B cell (primary cell): Measurements from ENCODE around the gene PLEKHN1. TPM values are rescaled to one million over a fixed set of nuclear protein-coding genes. Genes with fewer than 3 reads are reported as not detected.
"Not testable (repeated sequence)": the region's sequence is repeated elsewhere in the genome, so short reads cannot be mapped to it uniquely, and the experiment has no call there.

Source experiments
- ATAC-seq: fragments of 200-7000 bp; cut with Tn5 transposase; one replicate; pipeline ENCODE4 v1.10.0; 2021; ENCODE audit warnings: low read depth, mild to moderate bottlenecking, moderate number of reproducible peaks, moderate library complexity
- CTCF ChIA-PET: fragments of 350-600 bp; sonication (Branson Sonifier 250); formaldehyde crosslinking; loops from one replicate; lab custom pipeline; 2021; ENCODE audit warnings: antibody characterized with exemption, inconsistent platforms; lab: Charles Lee
- POLR2A ChIA-PET: fragments of 350-600 bp; sonication (Branson Sonifier 250); formaldehyde crosslinking; loops from one replicate; lab custom pipeline; 2021; ENCODE audit warnings: antibody characterized with exemption; lab: Charles Lee
- DNase-seq: peaks from one replicate; pipeline ENCODE4 v3.0.0; 2013
- H2AFZ ChIP-seq: 2 replicates; pipeline ENCODE4 v1.6.1; 2012; ENCODE audit warnings: mild to moderate bottlenecking, low read depth, low read length; ENCODE audit not compliant: insufficient read depth, poor library complexity, severe bottlenecking
- H3K27ac ChIP-seq, 2 donors: 1 replicate in 1 of 2; 2 replicates in 1 of 2; pipeline ENCODE4 v1.5.1; 2012 to 2013; ENCODE audit warnings: low read length in 2 of 2, mild to moderate bottlenecking in 2 of 2, moderate library complexity in 1 of 2
- H3K27me3 ChIP-seq, 4 experiments: fragments of 200-600 bp in 1 of 4; sonication (generic) in 1 of 4; replicated peaks in 1 of 4; 1 replicate in 2 of 4; 2 replicates in 2 of 4; pipeline versions ENCODE4 v1.6.1 to v1.7.0; 2013 to 2016; ENCODE audit warnings: low read length in 3 of 4, mild to moderate bottlenecking in 2 of 4, mixed read lengths in 1 of 4, moderate library complexity in 1 of 4; ENCODE audit not compliant: insufficient read depth in 4 of 4, control insufficient read depth in 3 of 4; ENCODE audit errors: control extremely low read depth in 1 of 4
- H3K36me3 ChIP-seq, 2 experiments: replicated peaks in 1 of 2; 1 replicate in 1 of 2; 2 replicates in 1 of 2; pipeline versions ENCODE4 v1.6.1 to v1.7.1; 2013; ENCODE audit warnings: low read length in 1 of 2; ENCODE audit not compliant: insufficient read depth in 2 of 2, control insufficient read depth in 1 of 2; ENCODE audit errors: control extremely low read depth in 1 of 2, extremely low read depth in 1 of 2
- H3K4me1 ChIP-seq, 2 donors: fragments of 200-600 bp in 1 of 2; sonication (generic) in 1 of 2; 1 replicate in 1 of 2; 2 replicates in 1 of 2; pipeline versions ENCODE4 v1.5.1 to v1.6.1; 2013 to 2017; ENCODE audit warnings: low read length in 2 of 2; ENCODE audit not compliant: control insufficient read depth in 2 of 2, insufficient read depth in 2 of 2
- H3K4me2 ChIP-seq: replicated peaks from 2 replicates; pipeline ENCODE3; 2012; ENCODE audit warnings: mild to moderate bottlenecking, low read depth, low read length; ENCODE audit not compliant: poor library complexity, severe bottlenecking
- H3K4me3 ChIP-seq, 5 experiments: fragments of 200-600 bp in 1 of 5; sonication (generic) in 1 of 5; 1 replicate in 3 of 5; 2 replicates in 2 of 5; pipeline versions ENCODE4 v1.5.1 to v1.7.0; 2011 to 2016; ENCODE audit warnings: low read length in 4 of 5, mild to moderate bottlenecking in 4 of 5, low read depth in 2 of 5, control low read depth in 1 of 5, moderate library complexity in 1 of 5; ENCODE audit not compliant: insufficient read depth in 1 of 5; ENCODE audit errors: control extremely low read depth in 1 of 5, extremely low read depth in 1 of 5
- H3K79me2 ChIP-seq: fragments of 200-600 bp; sonication (generic); one replicate; pipeline ENCODE4 v1.6.0; 2016; ENCODE audit warnings: low read length; ENCODE audit not compliant: control insufficient read depth, insufficient read depth
- H3K9ac ChIP-seq: fragments of 200-600 bp; sonication (generic); 2 replicates; pipeline ENCODE4 v1.6.1; 2017; ENCODE audit warnings: mild to moderate bottlenecking, low read length, moderate library complexity
- H3K9me3 ChIP-seq, 3 donors: one replicate each; pipeline versions ENCODE4 v1.6.1 to v1.7.1; 2013; ENCODE audit warnings: low read length in 2 of 3; ENCODE audit not compliant: control insufficient read depth in 2 of 3, insufficient read depth in 1 of 3; ENCODE audit errors: control extremely low read depth in 1 of 3
- H4K20me1 ChIP-seq: 2 replicates; pipeline ENCODE4 v1.6.0; 2012; ENCODE audit warnings: mild to moderate bottlenecking, low read length; ENCODE audit not compliant: insufficient read depth, control insufficient read depth, poor library complexity, severe bottlenecking
- H3K27ac Mint-ChIP-seq: one replicate; pipeline ENCODE4 v1.8.0; 2021; ENCODE audit warnings: mixed read lengths
- H3K27me3 Mint-ChIP-seq: one replicate; pipeline ENCODE4 v1.8.0; 2021; ENCODE audit warnings: mixed read lengths
- H3K4me1 Mint-ChIP-seq: one replicate; pipeline ENCODE4 v1.8.0; 2021; ENCODE audit warnings: mixed read lengths
- H3K4me3 Mint-ChIP-seq: one replicate; pipeline ENCODE4 v1.8.0; 2021; ENCODE audit warnings: mixed read lengths
- H3K9me3 Mint-ChIP-seq: one replicate; pipeline ENCODE4 v1.8.0; 2022; ENCODE audit warnings: mixed read lengths; ENCODE audit not compliant: insufficient read depth
- CTCF ChIP-seq: fragments of 200-600 bp; IDR thresholded peaks from one replicate; pipeline ENCODE4 v1.8.0; 2022; ENCODE audit warnings: antibody characterized with exemption, mild to moderate bottlenecking
- EZH2 ChIP-seq: IDR thresholded peaks from 2 replicates; pipeline ENCODE4 v1.6.1; 2012; ENCODE audit warnings: borderline replicate concordance, low read depth, mild to moderate bottlenecking, moderate library complexity, low read length; ENCODE audit not compliant: insufficient read depth, poor library complexity, severe bottlenecking
- WGBS: methylation state at CpG from one replicate; pipeline ENCODE4 v1.1.5; 2013; ENCODE audit warnings: missing lambda C conversion rate; ENCODE audit not compliant: insufficient coverage; 5-methylcytosine and 5-hydroxymethylcytosine counted together
- intact Hi-C: fragments of 100-400 bp; cut with micrococcal nuclease; formaldehyde crosslinking; loops from one replicate; pipeline ENCODE4 v1.10.0; 2022
- polyA plus RNA-seq: library from polyadenylated mRNA; depleted of rRNA; stranded (reverse); fragments of >200 nt; gene quantifications from 2 replicates; pipeline ENCODE4 v1.2.3, GENCODE V29; 2012
- total RNA-seq, 2 donors: library from RNA; stranded (reverse); fragments of 120-200 nt in 1 of 2; gene quantifications; 1 replicate in 1 of 2; 2 replicates in 1 of 2; pipeline versions ENCODE4 v1.2.3 to v1.2.4, GENCODE V29; 2013 to 2022

Gene PLEKHN1
- total and polyA plus RNA-seq, 2 donors (not counting 1 experiment from before 2014, with no cell fraction given), result 0.36 to 1.1 TPM

GRCh38 chr1:1005774-1006304 lies 39.6 kb downstream of the PLEKHN1 start:
- Mint-ChIP-seq H3K4me1 (peaks cover 19% of the 10 kb centered on the region), H3K9me3 (no peaks in the 10 kb centered on the region), H3K4me3 (no peak overlapping the region), H3K27ac (no peak overlapping the region), H3K27me3 (peaks cover 28% of the 10 kb centered on the region)
- no peak overlapping the region for H3K4me3 ChIP-seq
- H4K20me1 ChIP-seq, result no peaks in the 10 kb centered on the region
- no peak overlapping the region for H3K9ac ChIP-seq
- 83% methylated on average over 23 of the region's 23 CpGs for WGBS
- peaks cover 0 to 17% (median 0%) of the 10 kb centered on the region in 3 donors for H3K9me3 ChIP-seq
- TF ChIP-seq CTCF (no peak), EZH2 (no peak)
- peaks cover 0 to 57% (median 35%) of the 10 kb centered on the region in 4 experiments for H3K27me3 ChIP-seq
- no peaks in the 10 kb centered on the region for H3K79me2 ChIP-seq
- peaks cover 19 to 30% of the 10 kb centered on the region in 2 donors for H3K4me1 ChIP-seq
- no peak overlapping the region for H3K27ac ChIP-seq
- no peaks in the 10 kb centered on the region for H3K36me3 ChIP-seq
- ATAC-seq, result no peak
- H2AFZ ChIP-seq, result no peak overlapping the region
- no peak overlapping the region for H3K4me2 ChIP-seq
- intact Hi-C loops, result no loop called here
- DNase-seq, result no peak
- POLR2A ChIA-PET, result no interaction called here
- CTCF ChIA-PET, result interaction anchor here (1.0 to 1.4 kb wide), 2 partner anchors 9 to 21 kb away, joined by 3 to 4 read pairs; no protein-coding TSS in a partner anchor

- TF ChIP-seq CTCF (no peak), EZH2 (no peak)
- Mint-ChIP-seq H3K27me3 (peaks cover 28% of the 10 kb centered on the region), H3K9me3 (no peaks in the 10 kb centered on the region), H3K27ac (no peak overlapping the region), H3K4me1 (peaks cover 15% of the 10 kb centered on the region), H3K4me3 (no peak overlapping the region)
- H3K4me3 ChIP-seq, result no peak overlapping the region
- H3K4me1 ChIP-seq, result peaks cover 12 to 23% of the 10 kb centered on the region in 2 donors
- peak; percentile 26 for DNase-seq
- no peak for ATAC-seq
- peaks cover 0 to 13% (median 0%) of the 10 kb centered on the region in 3 donors for H3K9me3 ChIP-seq
- WGBS, result 92% methylated on average over 37 of the region's 37 CpGs
- no peak overlapping the region for H3K27ac ChIP-seq
- H4K20me1 ChIP-seq, result no peaks in the 10 kb centered on the region
- H3K79me2 ChIP-seq, result no peaks in the 10 kb centered on the region
- ChIA-PET POLR2A (no interaction called here), CTCF (interaction anchor here (1.0 to 1.4 kb wide), 2 partner anchors 9 to 22 kb away, joined by 3 to 4 read pairs; no protein-coding TSS in a partner anchor)
- peaks cover 0 to 50% (median 32%) of the 10 kb centered on the region in 4 experiments for H3K27me3 ChIP-seq
- H3K9ac ChIP-seq, result no peak overlapping the region
- no peak overlapping the region for H3K4me2 ChIP-seq
- no peak overlapping the region for H2AFZ ChIP-seq
- no peaks in the 10 kb centered on the region for H3K36me3 ChIP-seq
- intact Hi-C loops, result no loop called here
Observed at GRCh38 chr1:1006305-1007159, 40.2 kb downstream of the PLEKHN1 start.

- intact Hi-C loops, result loop anchor here (5.0 to 10.0 kb wide), 2 partner anchors 55 to 297 kb away; partner anchors contain the start of genes ACAP3 and PUSL1
- H3K4me1 ChIP-seq, result peaks cover 20 to 22% of the 10 kb centered on the region in 2 donors
- H3K4me3 ChIP-seq, H3K36me3 ChIP-seq, H3K27ac Mint-ChIP-seq, CTCF ChIA-PET, H2AFZ ChIP-seq, ATAC-seq, DNase-seq, H3K9ac ChIP-seq, H3K27ac ChIP-seq, H3K4me3 Mint-ChIP-seq, POLR2A ChIA-PET, H3K4me2 ChIP-seq, H3K9me3 ChIP-seq, H4K20me1 ChIP-seq, H3K9me3 Mint-ChIP-seq: not testable (repeated sequence)
- H3K79me2 ChIP-seq, result peaks cover 17% of the 10 kb centered on the region
- H3K27me3 ChIP-seq, result peaks cover 0 to 19% (median 7%) of the 10 kb centered on the region in 4 experiments
- Mint-ChIP-seq H3K27me3 (peaks cover 14% of the 10 kb centered on the region), H3K4me1 (peaks cover 29% of the 10 kb centered on the region)
- WGBS, result no CpG with 5 or more reads among the region's 8 CpGs
Observed at GRCh38 chr1:1010131-1010530, 43.8 kb downstream of the PLEKHN1 start.
